K562 (cell line): ENCODE measurements around the gene GATA2. TPM values are rescaled to one million over a fixed set of nuclear protein-coding genes. Genes with fewer than 3 reads are reported as not detected.

Source experiments
- BCL6 ChIP-seq: fragments of 250-450 bp; sonication (Bioruptor Pico); IDR thresholded peaks from 2 replicates; pipeline ENCODE4 v1.4.0; 2020
- CBFA2T2 ChIP-seq: fragments of 450-650 bp; conservative IDR thresholded peaks from 2 replicates; pipeline ENCODE4 v1.6.1; 2017; ENCODE audit warnings: mild to moderate bottlenecking
- CCNT2 ChIP-seq: IDR thresholded peaks from 2 replicates; pipeline ENCODE4 v1.6.1; 2011; ENCODE audit warnings: borderline replicate concordance, low read depth, mild to moderate bottlenecking, moderate library complexity, mixed read lengths, low read length; ENCODE audit not compliant: insufficient read length; ENCODE audit errors: extremely low read depth
- EP300 ChIP-seq: IDR thresholded peaks from 2 replicates; pipeline ENCODE4 v1.6.1; 2012; ENCODE audit warnings: low read length, improper control_type of control experiment
- HEY1 ChIP-seq: fragments of 250-450 bp; sonication (Bioruptor Pico); IDR thresholded peaks from 2 replicates; pipeline ENCODE4 v1.5.0; 2020; ENCODE audit warnings: mild to moderate bottlenecking, moderate library complexity, borderline replicate concordance
- HMG20A ChIP-seq: fragments of 450-650 bp; formaldehyde crosslinking; conservative IDR thresholded peaks from 2 replicates; pipeline ENCODE4 v1.4.0; 2020; ENCODE audit warnings: mild to moderate bottlenecking, mixed read lengths
- KLF16 ChIP-seq: IDR thresholded peaks from 2 replicates; pipeline ENCODE4 v1.6.1; 2016; ENCODE audit warnings: antibody characterized with exemption
- NCOA1 ChIP-seq: fragments of 450-650 bp; IDR thresholded peaks from 2 replicates; pipeline ENCODE4 v1.6.1; 2016; ENCODE audit warnings: low read depth
- NR3C1 ChIP-seq: sonication (generic); formaldehyde crosslinking; IDR thresholded peaks from 2 replicates; pipeline ENCODE4 v1.8.1; 2022; ENCODE audit warnings: missing genetic modification reagents
- PHF20 ChIP-seq: fragments of 450-650 bp; IDR thresholded peaks from 2 replicates; pipeline ENCODE4 v1.6.1; 2018; ENCODE audit not compliant: partially characterized antibody
- PTBP1 ChIP-seq: fragments of 200-400 bp; formaldehyde crosslinking; IDR thresholded peaks from 2 replicates; pipeline ENCODE4 v1.6.1; 2017; ENCODE audit warnings: low read depth, low read length
- RAD51 ChIP-seq: fragments of 450-650 bp; IDR thresholded peaks from 2 replicates; pipeline ENCODE4 v1.7.1; 2016; ENCODE audit warnings: low read depth, mild to moderate bottlenecking, borderline replicate concordance
- RBM34 ChIP-seq: fragments of 200-400 bp; formaldehyde crosslinking; IDR thresholded peaks from 2 replicates; pipeline ENCODE4 v1.6.1; 2018; ENCODE audit warnings: low read length, borderline replicate concordance; ENCODE audit not compliant: insufficient read depth
- RFX5 ChIP-seq: IDR thresholded peaks from 2 replicates; pipeline ENCODE4 v1.6.1; 2011; ENCODE audit warnings: low read depth, mild to moderate bottlenecking, improper control_type of control experiment, low read length
- RHOXF2B ChIP-seq: fragments of 250-450 bp; sonication (Bioruptor Pico); conservative IDR thresholded peaks from 2 replicates; pipeline ENCODE4 v1.5.1; 2021
- SP1 ChIP-seq: sonication (generic); formaldehyde crosslinking; IDR thresholded peaks from 2 replicates; pipeline ENCODE4 v1.8.1; 2022; ENCODE audit warnings: mild to moderate bottlenecking, missing genetic modification reagents
- SRSF1 ChIP-seq: fragments of 200-400 bp; formaldehyde crosslinking; IDR thresholded peaks from 2 replicates; pipeline ENCODE4 v1.6.1; 2017; ENCODE audit warnings: mild to moderate bottlenecking, low read depth, low read length, moderate library complexity
- SRSF9 ChIP-seq: fragments of 200-400 bp; formaldehyde crosslinking; IDR thresholded peaks from 2 replicates; pipeline ENCODE4 v1.6.1; 2017; ENCODE audit warnings: low read depth, low read length, borderline replicate concordance
- TAL1 ChIP-seq: fragments of 450-650 bp; IDR thresholded peaks from 2 replicates; pipeline ENCODE4 v1.6.1; 2016; ENCODE audit warnings: mild to moderate bottlenecking
- ZNF253 ChIP-seq: fragments of 250-450 bp; sonication (Bioruptor Pico); conservative IDR thresholded peaks from 2 replicates; pipeline ENCODE4 v1.6.1; 2021; ENCODE audit warnings: mild to moderate bottlenecking
- ZNF764 ChIP-seq: fragments of 250-450 bp; sonication (Bioruptor Pico); IDR thresholded peaks from 2 replicates; pipeline ENCODE4 v1.4.0; 2020; ENCODE audit warnings: low read depth, mild to moderate bottlenecking, moderate library complexity
- ZNF79 ChIP-seq: fragments of 250-450 bp; sonication (Bioruptor Pico); IDR thresholded peaks from 2 replicates; pipeline ENCODE4 v1.4.0; 2020; ENCODE audit warnings: low read depth, mild to moderate bottlenecking, moderate library complexity
- polyA plus RNA-seq, 8 experiments: library from polyadenylated mRNA; depleted of rRNA in 4 of 8; stranded (reverse) in 5 of 8; unstranded in 3 of 8; fragments of >200 nt; fragmentation: Nextera tagmentation in 2 of 8; fragmentation: Illumina TruSeq in 1 of 8; extraction: Ambion mirVana in 2 of 8; extraction: Trizol in 1 of 8; gene quantifications; 2 replicates each; pipeline versions ENCODE4 v1.2.1 to v1.2.3, GENCODE V29; 2011 to 2014; ENCODE audit warnings: inconsistent platforms in 1 of 8, missing spikeins in 1 of 8
- total RNA-seq, 7 experiments: library from RNA; depleted of rRNA in 6 of 7; stranded (reverse); fragments of >200 nt in 6 of 7; fragmentation: Illumina TruSeq in 2 of 7; extraction: Trizol in 2 of 7; gene quantifications; 2 replicates each; pipeline versions ENCODE4 v1.2.1 to v1.2.3, GENCODE V29; 2011 to 2021; ENCODE audit warnings: low replicate concordance in 1 of 7
- TF ChIP-seq, protein P1 (sequence below): conservative IDR thresholded peaks from 2 replicates; pipeline ENCODE4 v1.6.1; 2011; ENCODE audit warnings: low read depth, mild to moderate bottlenecking, low read length; ENCODE audit not compliant: control insufficient read depth
- TF ChIP-seq, protein P2 (sequence below), 2 experiments: IDR thresholded peaks; 2 replicates each; pipeline ENCODE4 v1.6.1; 2012; ENCODE audit warnings: improper control_type of control experiment in 2 of 2, low read depth in 2 of 2, low read length in 2 of 2, borderline replicate concordance in 1 of 2
- TF ChIP-seq, protein P3 (sequence below): fragments of 250-450 bp; sonication (Bioruptor Pico); IDR thresholded peaks from 2 replicates; pipeline ENCODE4 v1.5.0; 2022; ENCODE audit warnings: mild to moderate bottlenecking

Gene GATA2
- total and polyA plus RNA-seq, 9 of the 15 experiments (the other 6 are each of a cell fraction or from before 2014, with no cell fraction given): 8.5 to 218 (median 50.8) TPM

DNA sequence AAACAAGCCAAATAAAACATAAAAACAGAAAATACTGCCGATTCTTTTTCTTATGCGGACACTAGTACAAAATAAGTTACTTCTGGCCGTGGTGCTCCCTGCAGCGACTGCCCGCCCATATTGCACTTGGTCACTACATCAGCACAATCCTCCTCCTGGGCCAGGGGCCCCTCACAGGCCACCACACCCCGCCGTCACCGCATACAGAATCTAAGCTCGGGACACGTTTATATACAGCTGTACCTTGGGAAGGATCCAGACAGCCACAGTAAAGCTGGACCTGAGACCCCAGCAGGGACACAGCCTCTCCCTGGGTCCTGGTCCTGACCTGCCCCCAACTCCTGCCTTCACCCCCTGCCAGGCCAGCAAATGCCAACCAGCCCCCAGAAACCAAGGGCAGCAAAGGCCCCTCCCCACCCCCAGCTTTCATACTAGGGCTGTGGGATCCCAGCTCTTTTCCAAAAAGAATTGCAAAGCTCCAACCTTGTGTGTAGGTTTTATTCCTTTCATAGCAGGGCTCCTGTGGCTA is 13.4 kb downstream of the GATA2 start (continued):
- TF ChIP-seq, protein P1, sequence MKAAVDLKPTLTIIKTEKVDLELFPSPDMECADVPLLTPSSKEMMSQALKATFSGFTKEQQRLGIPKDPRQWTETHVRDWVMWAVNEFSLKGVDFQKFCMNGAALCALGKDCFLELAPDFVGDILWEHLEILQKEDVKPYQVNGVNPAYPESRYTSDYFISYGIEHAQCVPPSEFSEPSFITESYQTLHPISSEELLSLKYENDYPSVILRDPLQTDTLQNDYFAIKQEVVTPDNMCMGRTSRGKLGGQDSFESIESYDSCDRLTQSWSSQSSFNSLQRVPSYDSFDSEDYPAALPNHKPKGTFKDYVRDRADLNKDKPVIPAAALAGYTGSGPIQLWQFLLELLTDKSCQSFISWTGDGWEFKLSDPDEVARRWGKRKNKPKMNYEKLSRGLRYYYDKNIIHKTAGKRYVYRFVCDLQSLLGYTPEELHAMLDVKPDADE: 0 out of 2 replicates have a peak, but pooled peaks have one; percentile 40
- TF ChIP-seq RAD51: no peak
- TF ChIP-seq CCNT2: no peak
- no peak for TF ChIP-seq ZNF253 (CRISPR knock-in tag)
- TF ChIP-seq CBFA2T2: no peak
- no peak for TF ChIP-seq NR3C1 (CRISPR knock-in tag)
- TF ChIP-seq RFX5: no peak
- TF ChIP-seq SRSF9: no peak
- TF ChIP-seq ZNF764 (CRISPR knock-in tag): no peak
- TF ChIP-seq ZNF79 (CRISPR knock-in tag): no peak
- TF ChIP-seq EP300: no peak
- no peak for TF ChIP-seq RBM34
- TF ChIP-seq SP1: no peak
- TF ChIP-seq NCOA1: no peak
- TF ChIP-seq HEY1 (CRISPR knock-in tag): no peak
- TF ChIP-seq HMG20A: no peak
- TF ChIP-seq BCL6 (CRISPR knock-in tag): no peak
- TF ChIP-seq SRSF1: no peak
- TF ChIP-seq, protein P2, sequence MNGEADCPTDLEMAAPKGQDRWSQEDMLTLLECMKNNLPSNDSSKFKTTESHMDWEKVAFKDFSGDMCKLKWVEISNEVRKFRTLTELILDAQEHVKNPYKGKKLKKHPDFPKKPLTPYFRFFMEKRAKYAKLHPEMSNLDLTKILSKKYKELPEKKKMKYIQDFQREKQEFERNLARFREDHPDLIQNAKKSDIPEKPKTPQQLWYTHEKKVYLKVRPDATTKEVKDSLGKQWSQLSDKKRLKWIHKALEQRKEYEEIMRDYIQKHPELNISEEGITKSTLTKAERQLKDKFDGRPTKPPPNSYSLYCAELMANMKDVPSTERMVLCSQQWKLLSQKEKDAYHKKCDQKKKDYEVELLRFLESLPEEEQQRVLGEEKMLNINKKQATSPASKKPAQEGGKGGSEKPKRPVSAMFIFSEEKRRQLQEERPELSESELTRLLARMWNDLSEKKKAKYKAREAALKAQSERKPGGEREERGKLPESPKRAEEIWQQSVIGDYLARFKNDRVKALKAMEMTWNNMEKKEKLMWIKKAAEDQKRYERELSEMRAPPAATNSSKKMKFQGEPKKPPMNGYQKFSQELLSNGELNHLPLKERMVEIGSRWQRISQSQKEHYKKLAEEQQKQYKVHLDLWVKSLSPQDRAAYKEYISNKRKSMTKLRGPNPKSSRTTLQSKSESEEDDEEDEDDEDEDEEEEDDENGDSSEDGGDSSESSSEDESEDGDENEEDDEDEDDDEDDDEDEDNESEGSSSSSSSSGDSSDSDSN (IDR thresholded peaks at IDR 0.05; ENCODE audit: borderline replicate concordance in 1 of 2, low read depth in 2 of 2, low read length in 2 of 2): no peak
- no peak for TF ChIP-seq PHF20
- TF ChIP-seq KLF16: no peak
- TF ChIP-seq, protein P3, sequence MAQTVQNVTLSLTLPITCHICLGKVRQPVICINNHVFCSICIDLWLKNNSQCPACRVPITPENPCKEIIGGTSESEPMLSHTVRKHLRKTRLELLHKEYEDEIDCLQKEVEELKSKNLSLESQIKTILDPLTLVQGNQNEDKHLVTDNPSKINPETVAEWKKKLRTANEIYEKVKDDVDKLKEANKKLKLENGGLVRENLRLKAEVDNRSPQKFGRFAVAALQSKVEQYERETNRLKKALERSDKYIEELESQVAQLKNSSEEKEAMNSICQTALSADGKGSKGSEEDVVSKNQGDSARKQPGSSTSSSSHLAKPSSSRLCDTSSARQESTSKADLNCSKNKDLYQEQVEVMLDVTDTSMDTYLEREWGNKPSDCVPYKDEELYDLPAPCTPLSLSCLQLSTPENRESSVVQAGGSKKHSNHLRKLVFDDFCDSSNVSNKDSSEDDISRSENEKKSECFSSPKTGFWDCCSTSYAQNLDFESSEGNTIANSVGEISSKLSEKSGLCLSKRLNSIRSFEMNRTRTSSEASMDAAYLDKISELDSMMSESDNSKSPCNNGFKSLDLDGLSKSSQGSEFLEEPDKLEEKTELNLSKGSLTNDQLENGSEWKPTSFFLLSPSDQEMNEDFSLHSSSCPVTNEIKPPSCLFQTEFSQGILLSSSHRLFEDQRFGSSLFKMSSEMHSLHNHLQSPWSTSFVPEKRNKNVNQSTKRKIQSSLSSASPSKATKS (CRISPR knock-in tag): no peak
- TF ChIP-seq RHOXF2B: no peak
- TF ChIP-seq PTBP1: no peak
- TF ChIP-seq TAL1: no peak
